Measurements from ENCODE around the gene ASIC1.

The ASIC1 gene

DNA sequence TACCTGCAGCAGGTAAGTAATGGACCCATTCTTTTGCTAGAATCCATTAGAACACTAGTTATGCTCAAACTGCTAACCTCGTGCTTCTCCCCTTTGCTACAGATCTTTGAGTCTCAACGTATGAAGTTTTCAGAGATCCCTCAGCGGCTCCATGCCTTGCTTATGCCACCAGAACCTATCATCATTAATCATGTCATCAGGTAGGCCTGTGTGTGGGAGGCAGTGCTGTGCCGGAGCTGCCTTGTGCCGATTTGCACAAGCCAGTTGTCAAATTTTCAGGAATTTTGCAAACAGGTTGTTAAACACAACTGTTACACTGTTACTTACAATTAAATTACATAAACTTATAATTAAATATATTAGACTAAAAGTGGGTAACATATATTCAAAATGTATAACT, 33.0 kb downstream of the ASIC1 start:
- DNase-seq (ENCODE audit: extremely low read depth, low read depth) = no peak
- TF ChIP-seq CTCF (IDR thresholded peaks at IDR 0.05; ENCODE audit: low read depth, low read length) = no peak

- TF ChIP-seq CTCF (IDR thresholded peaks at IDR 0.05; ENCODE audit: low read depth, low read length) = no peak
- DNase-seq (ENCODE audit: extremely low read depth, low read depth) = no peak
Observed at GRCh38 chr12:50097952-50098351, 40.6 kb downstream of the ASIC1 start.

GRCh38 chr12:50099302-50100008, 42.1 kb downstream of the ASIC1 start:
- no peak for TF ChIP-seq CTCF (IDR thresholded peaks at IDR 0.05; ENCODE audit: low read depth, low read length)
- no peak for DNase-seq (ENCODE audit: extremely low read depth, low read depth)

DNA sequence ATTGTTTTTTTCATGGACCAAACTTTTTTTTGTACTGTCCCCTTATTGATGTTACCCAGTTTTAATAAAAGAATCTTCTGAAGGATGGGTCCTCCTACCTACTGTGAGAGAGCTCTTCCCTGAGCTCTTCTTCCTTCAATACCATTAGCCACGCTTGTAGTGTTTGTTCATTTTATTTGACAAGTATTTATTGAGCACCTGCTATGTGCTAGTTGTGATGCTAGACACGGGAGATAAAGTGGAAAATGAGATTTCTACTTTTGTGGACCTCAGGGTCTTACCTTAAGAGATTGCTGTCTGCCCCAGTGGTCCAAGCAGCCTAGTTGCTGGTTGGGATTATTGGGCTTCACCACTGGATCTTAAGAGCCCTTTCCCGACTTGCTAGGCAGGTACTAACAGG, 43.2 kb downstream of the ASIC1 start:
- DNase-seq (ENCODE audit: extremely low read depth, low read depth) = no peak
- no peak for TF ChIP-seq CTCF (IDR thresholded peaks at IDR 0.05; ENCODE audit: low read depth, low read length)

GRCh38 chr12:50101663-50102062, 44.3 kb downstream of the ASIC1 start:
- peak; percentile 54 for TF ChIP-seq CTCF (IDR thresholded peaks at IDR 0.05; ENCODE audit: low read depth, low read length)
- DNase-seq (ENCODE audit: extremely low read depth, low read depth) = no peak

GRCh38 chr12:50102131-50102531, 44.7 kb downstream of the ASIC1 start:
- DNase-seq (ENCODE audit: extremely low read depth, low read depth) = no peak
- TF ChIP-seq CTCF (IDR thresholded peaks at IDR 0.05; ENCODE audit: low read depth, low read length) = no peak

DNA sequence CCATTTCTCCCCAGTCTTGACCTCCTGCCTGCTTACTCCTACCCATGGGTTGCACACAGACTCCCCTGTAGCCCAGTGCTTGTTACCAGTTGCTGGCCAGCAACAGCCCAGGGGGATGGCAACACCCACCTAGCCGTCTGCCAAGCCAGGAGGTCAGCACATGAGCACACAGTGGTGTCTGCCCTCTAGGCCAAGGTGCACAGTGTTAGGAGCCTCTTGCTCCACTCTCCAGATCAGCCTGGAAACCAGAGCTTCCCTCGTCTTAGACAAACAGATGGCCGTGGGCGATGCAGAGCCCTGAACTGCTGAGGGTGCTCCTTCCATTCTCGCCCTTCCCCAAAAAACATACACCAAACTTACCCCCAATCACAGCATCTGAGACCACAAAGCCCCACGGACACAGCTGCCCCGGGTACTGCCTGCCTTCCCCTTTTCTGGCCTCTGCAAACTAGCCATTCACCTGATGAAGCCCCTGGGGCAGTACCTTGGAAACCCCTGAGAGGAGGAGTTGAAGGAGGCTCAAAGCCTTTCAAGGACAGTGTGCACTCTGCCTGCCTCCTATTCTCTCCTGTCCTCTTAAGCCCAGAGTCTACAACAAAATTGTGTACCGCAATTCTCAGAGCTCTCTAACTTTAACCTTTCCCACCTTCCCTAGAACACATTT, 45.4 kb downstream of the ASIC1 start:
- no peak for DNase-seq (ENCODE audit: extremely low read depth, low read depth)

More for the DNA sequence above, 45.4 kb downstream of the ASIC1 start:
- no peak for TF ChIP-seq CTCF (IDR thresholded peaks at IDR 0.05; ENCODE audit: low read depth, low read length)
